DMS53 (cell line): ENCODE data around the gene MRPS15.
A peak's percentile ranks its signal among the peaks of the same experiment; 100 is the strongest.

Experiments used
- DNase-seq: peaks from one replicate; lab custom pipeline; 2025; lab: John Stamatoyannopoulos, UW

MRPS15 gene

DNA sequence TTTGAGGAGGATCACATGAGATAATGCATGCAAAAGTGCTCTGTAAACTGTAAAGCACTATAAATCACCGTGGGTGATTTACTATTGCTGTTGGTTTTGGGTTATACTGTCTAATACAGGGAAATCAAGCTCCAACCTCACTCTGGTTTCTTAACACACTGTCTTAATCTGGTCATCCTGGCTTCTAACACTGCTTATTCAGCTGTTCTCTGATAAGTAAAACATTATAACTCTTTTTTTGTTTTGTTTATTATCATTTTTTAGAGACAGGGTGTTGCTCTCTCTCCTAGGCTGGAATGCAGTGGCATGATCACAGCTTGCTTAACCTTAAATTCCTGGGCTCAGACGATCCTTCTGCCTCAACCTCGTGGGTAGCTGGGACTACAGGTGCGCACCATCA is 44.6 kb downstream of the MRPS15 start:
- no peak for DNase-seq

DNA sequence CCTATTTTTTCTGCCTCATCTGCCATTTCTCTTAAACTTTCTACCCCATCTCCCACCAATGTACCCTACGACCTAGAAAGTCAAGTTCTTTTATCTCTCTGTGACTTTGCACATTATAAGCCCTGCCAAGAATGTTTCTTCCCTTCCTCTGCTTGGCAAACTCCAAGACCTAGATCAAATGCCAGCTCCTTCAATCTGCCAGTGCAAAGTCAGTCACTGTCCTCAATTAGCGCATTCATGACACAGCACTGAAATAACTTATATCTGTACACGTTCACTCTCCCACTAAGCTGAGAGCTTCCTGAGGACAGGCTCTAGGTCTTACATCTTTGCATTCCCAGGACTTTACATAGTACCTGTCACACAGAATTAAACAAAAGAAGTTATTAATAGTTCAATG is 45.0 kb downstream of the MRPS15 start:
- no peak for DNase-seq

DNA sequence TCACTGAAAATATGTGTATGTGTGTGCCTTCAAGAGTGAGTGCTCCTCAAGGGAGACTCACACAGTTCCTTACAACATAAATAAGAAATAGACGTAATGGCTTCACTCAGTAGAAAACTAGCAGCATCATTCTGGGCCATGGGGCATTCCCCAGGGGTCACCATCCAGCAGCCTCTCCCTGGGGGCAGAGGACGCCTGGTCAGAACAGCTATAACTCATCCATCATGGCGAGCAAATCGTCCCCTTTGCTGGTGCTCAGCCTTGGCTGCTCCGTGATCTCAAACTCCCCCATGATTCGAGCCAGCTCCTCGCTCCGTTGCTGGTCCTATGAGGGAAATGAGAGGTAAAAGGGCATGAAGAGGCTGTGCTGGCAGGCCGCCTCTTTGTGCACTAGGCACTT is 46.3 kb downstream of the MRPS15 start:
- no peak for DNase-seq

DNA sequence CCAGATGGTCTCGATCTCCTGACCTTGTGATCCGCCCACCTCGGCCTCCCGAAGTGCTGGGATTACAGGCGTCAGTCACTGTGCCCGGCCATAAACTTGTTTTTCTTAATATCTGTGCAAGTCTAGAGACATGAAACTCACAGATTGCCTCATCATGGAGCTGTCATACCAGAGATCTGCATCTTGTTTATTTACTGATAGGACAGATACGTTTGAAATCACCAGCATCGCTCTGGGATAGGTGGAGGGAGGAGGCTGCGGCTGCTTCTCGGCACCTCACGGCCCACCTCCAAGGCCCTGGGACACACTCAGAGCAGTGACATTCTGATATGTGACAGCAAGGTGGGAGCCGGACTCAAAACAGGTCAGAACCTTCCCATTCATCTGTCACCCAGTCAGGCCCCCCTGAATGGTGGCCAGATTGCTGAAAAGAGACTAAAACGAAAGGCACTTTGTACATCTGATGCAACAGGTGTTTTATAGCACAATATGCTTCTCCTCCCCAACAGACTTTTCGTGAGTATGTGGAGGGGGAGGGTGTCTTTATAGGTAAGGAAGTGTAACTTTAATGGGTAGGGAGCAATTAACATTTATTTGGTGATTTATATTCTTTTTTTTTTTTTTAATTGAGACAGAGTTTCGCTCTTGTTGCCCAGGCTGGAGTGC is 48.4 kb downstream of the MRPS15 start:
- DNase-seq, result no peak

DNA sequence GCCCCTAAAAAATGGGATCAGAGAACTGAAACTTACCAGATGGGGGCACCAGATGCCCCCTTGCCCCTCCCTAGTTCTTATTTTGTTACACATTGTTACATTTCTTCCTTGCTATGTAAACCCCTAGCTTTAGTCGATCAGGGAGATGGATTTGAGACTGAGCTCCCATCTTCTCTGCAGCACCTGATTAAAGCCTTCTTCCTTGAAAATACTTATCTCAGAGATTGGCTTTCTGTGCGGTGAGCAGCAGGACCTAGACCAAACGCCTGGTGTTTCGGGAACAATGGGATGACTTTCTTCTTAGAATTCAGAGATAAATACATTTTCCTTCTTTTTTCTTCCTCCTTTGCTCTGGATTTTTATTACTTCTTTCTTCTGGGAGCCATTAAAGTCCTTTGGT is 49.8 kb downstream of the MRPS15 start:
- no peak for DNase-seq

DNA sequence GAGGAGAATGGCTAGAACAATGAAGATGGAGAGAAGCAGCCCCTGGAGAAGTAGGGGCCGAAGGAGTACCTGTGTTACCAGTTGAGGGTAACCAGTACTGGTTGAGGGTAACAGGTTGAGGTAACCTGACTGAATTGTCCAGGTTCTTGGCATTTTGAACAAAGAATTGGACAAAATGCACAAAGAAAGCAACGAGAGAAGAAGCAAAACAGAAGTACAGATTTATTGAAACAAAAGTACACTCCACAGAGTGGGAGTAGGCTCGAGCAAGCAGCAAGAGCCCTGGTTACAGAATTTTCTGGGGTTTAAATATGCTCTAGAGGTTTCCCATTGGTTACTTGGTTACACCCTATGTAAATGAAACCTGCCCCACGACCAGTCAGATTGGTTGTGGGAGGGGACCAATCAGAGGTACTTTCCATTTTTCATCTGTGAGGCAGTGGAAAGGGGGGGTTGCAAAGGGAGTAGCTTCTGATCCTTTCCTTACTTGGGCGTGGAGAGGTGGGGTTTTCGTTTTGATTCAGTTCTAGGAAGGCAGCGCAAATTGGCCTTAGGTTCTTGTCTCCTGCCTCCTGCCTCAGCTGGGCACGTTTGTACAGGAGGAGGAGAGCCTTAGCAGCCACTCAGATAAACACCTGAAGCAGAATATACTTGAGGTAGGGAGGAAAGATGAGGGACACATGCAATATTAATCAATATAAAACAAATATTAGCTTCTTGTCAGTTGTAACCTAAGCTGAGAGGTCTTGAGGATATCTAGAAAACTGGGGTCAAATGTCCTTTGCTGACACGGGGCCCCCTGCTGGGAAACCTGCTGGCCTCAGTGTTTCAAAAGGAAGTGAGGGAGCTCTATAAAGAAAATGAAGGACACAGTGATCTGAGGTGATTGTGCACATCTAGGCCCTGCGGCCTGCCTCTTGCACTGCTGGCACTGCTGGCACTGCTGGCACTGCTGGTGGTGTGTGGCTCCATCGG is 52.2 kb downstream of the MRPS15 start:
- peak; percentile 38 for DNase-seq

DNA sequence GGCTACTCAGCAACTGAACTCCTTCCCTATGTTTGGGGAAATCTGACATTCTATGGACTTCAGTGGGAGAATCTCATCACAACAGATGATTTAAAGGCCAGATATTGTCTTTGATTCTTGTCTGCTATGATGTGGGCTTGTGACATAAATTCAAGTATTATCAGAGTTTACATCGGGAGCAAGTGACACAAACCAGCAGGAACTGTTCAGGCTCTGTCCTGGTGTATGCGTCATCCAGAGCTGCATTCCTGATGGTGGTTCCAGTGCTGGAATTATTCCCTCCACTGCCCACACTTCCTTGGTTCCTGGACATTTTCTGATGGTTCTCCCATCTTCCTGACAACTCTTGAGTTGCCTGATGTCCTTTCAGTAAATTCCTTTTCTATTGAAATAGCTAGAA is 55.7 kb downstream of the MRPS15 start:
- DNase-seq, result no peak

DNA sequence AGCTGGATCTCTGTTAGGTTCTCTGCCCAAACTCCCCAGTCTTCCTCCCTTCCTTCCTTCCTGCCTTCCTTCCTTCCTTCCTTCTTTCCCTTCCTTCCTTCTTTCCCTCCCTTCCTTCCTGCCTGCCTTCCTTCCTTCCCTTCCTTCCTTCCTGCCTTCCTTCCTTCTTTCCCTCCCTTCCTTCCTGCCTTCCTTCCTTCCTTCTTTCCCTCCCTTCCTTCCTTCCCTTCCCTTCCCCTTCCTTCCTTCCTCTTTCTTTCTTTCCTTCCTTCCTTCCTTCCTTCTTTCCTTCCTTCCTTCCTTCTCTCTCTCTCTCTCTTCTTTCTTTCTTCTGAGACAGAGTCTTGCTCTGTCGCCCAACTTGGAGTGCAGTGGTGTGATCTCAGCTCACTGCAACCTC is 57.7 kb downstream of the MRPS15 start:
- no peak for DNase-seq
